CD14-positive monocyte (primary cell): ENCODE measurements around the gene ASB6. TPM values are rescaled to one million over a fixed set of nuclear protein-coding genes. Genes with fewer than 3 reads are reported as not detected.

Experiments used
- DNase-seq, 3 donors: peaks; one replicate each; pipeline ENCODE4 v3.0.0-alpha.2; 2011 to 2022
- H2AFZ ChIP-seq: 2 replicates; pipeline ENCODE4 v1.6.0; 2012; ENCODE audit warnings: mild to moderate bottlenecking, low read depth, low read length, inconsistent platforms; ENCODE audit not compliant: insufficient read depth, poor library complexity, severe bottlenecking
- H3K27ac ChIP-seq, 2 donors: 1 replicate in 1 of 2; 2 replicates in 1 of 2; pipeline ENCODE4 v1.5.1; 2012 to 2013; ENCODE audit warnings: low read length in 2 of 2, control low read depth in 1 of 2, inconsistent platforms in 1 of 2, low read depth in 1 of 2, mild to moderate bottlenecking in 1 of 2
- H3K27me3 ChIP-seq, 2 donors: one replicate each; pipeline versions ENCODE4 v1.6.0 to v1.6.1; 2011 to 2013; ENCODE audit warnings: low read length in 2 of 2; ENCODE audit not compliant: control insufficient read depth in 2 of 2, insufficient read depth in 2 of 2
- H3K36me3 ChIP-seq, 2 donors: replicated peaks in 1 of 2; 1 replicate in 1 of 2; 2 replicates in 1 of 2; pipeline versions ENCODE4 v1.5.1 to v1.6.1; 2012 to 2013; ENCODE audit warnings: low read length in 2 of 2, control low read depth in 1 of 2, inconsistent platforms in 1 of 2, mild to moderate bottlenecking in 1 of 2; ENCODE audit not compliant: insufficient read depth in 2 of 2, control insufficient read depth in 1 of 2
- H3K4me1 ChIP-seq, 2 donors: 1 replicate in 1 of 2; 2 replicates in 1 of 2; pipeline versions ENCODE4 v1.5.1 to v1.6.1; 2012 to 2013; ENCODE audit warnings: low read length in 2 of 2, control low read depth in 1 of 2, inconsistent platforms in 1 of 2, mild to moderate bottlenecking in 1 of 2, moderate library complexity in 1 of 2; ENCODE audit not compliant: insufficient read depth in 2 of 2, control insufficient read depth in 1 of 2
- H3K4me2 ChIP-seq: replicated peaks from 2 replicates; pipeline ENCODE3; 2012; ENCODE audit warnings: low read length, moderate library complexity, mild to moderate bottlenecking; ENCODE audit not compliant: poor library complexity, severe bottlenecking; ENCODE audit errors: extremely low read depth
- H3K4me3 ChIP-seq, 3 experiments: fragments of 200-600 bp in 1 of 3; sonication (generic) in 1 of 3; replicated peaks in 1 of 3; 1 replicate in 2 of 3; 2 replicates in 1 of 3; pipeline ENCODE4 v1.5.1; 2011 to 2013; ENCODE audit warnings: low read length in 3 of 3, mild to moderate bottlenecking in 3 of 3, control low read depth in 2 of 3, low read depth in 2 of 3, inconsistent platforms in 1 of 3, moderate library complexity in 1 of 3
- H3K79me2 ChIP-seq: 2 replicates; pipeline ENCODE4 v1.6.0; 2012; ENCODE audit warnings: mild to moderate bottlenecking, control low read depth, inconsistent platforms, low read length, moderate library complexity; ENCODE audit not compliant: insufficient read depth
- H3K9ac ChIP-seq: 2 replicates; pipeline ENCODE4 v1.6.0; 2017; ENCODE audit warnings: low read length, mild to moderate bottlenecking; ENCODE audit not compliant: insufficient read depth, poor library complexity, severe bottlenecking
- H3K9me3 ChIP-seq, 2 donors: replicated peaks in 1 of 2; 1 replicate in 1 of 2; 2 replicates in 1 of 2; pipeline versions ENCODE4 v1.5.1 to v1.6.1; 2012 to 2013; ENCODE audit warnings: low read length in 2 of 2, control low read depth in 1 of 2; ENCODE audit not compliant: control insufficient read depth in 1 of 2, insufficient read depth in 1 of 2
- H4K20me1 ChIP-seq: 2 replicates; pipeline ENCODE4 v1.6.0; 2012; ENCODE audit warnings: mild to moderate bottlenecking, low read length, control low read depth, moderate library complexity; ENCODE audit not compliant: insufficient read depth
- H3K27ac Mint-ChIP-seq, 7 donors: one replicate each; pipeline ENCODE4 v1.8.0; 2020; ENCODE audit warnings: mild to moderate bottlenecking in 7 of 7, mixed read lengths in 7 of 7, moderate library complexity in 6 of 7, inconsistent platforms in 2 of 7
- H3K27me3 Mint-ChIP-seq, 3 donors: one replicate each; pipeline ENCODE4 v1.8.0; 2021 to 2022; ENCODE audit warnings: low read depth in 3 of 3, mild to moderate bottlenecking in 3 of 3, mixed read lengths in 3 of 3, moderate library complexity in 3 of 3, inconsistent platforms in 1 of 3
- H3K36me3 Mint-ChIP-seq, 2 donors: one replicate each; pipeline ENCODE4 v1.8.0; 2020; ENCODE audit warnings: mixed read lengths in 2 of 2, inconsistent platforms in 1 of 2, mild to moderate bottlenecking in 1 of 2
- H3K4me1 Mint-ChIP-seq: one replicate; pipeline ENCODE4 v1.8.0; 2020; ENCODE audit warnings: mild to moderate bottlenecking, mixed read lengths
- H3K4me3 Mint-ChIP-seq, 2 donors: one replicate each; pipeline ENCODE4 v1.8.0; 2020; ENCODE audit warnings: mild to moderate bottlenecking in 2 of 2, mixed read lengths in 2 of 2, moderate library complexity in 1 of 2
- H3K9me3 Mint-ChIP-seq, 7 donors: one replicate each; pipeline ENCODE4 v1.8.0; 2020 to 2022; ENCODE audit warnings: mixed read lengths in 7 of 7, mild to moderate bottlenecking in 6 of 7, moderate library complexity in 6 of 7, inconsistent platforms in 2 of 7
- WGBS: methylation state at CpG from one replicate; pipeline ENCODE4 v1.1.5; 2013; ENCODE audit warnings: missing lambda C conversion rate; ENCODE audit not compliant: insufficient coverage; 5-methylcytosine and 5-hydroxymethylcytosine counted together
- intact Hi-C, 2 donors: fragments of 100-400 bp; cut with micrococcal nuclease; formaldehyde crosslinking; loops; one replicate each; pipeline versions ENCODE4 v1.15.0 to v1.15.1; 2023
- polyA plus RNA-seq, 3 donors: library from polyadenylated mRNA; depleted of rRNA in 1 of 3; unstranded in 2 of 3; stranded (reverse) in 1 of 3; fragments of 300-500 nt in 2 of 3; fragments of >200 nt in 1 of 3; fragmentation: Illumina TruSeq in 2 of 3; gene quantifications; 1 replicate in 2 of 3; 2 replicates in 1 of 3; pipeline ENCODE4 v1.2.3, GENCODE V29; 2012 to 2021
- TF ChIP-seq, protein P1 (sequence below): fragments of 200-600 bp; IDR thresholded peaks from one replicate; pipeline ENCODE4 v1.8.0; 2022; ENCODE audit warnings: antibody characterized with exemption, mild to moderate bottlenecking

ASB6 gene
- polyA plus RNA-seq, 3 donors: 8.1 to 21.1 (median 10.1) TPM

DNA sequence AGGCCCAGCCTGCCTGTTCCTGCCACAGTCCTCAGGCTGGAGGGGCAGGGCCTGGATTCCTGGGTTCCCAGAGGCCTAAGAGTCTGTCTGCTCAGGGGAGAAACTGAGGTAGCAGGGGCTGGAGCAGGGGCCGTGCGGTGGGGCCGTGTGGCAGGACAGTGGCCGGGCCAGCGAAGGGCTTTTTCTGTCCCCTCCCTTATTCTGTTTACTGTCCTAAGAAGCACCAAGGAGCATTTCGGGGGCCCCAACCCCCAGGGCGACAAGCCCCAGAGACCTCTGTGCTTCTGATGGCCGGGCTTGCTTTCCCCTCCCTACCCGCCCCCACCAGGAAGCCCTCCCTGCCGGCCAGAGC, 6.8 kb upstream of the ASB6 start:
- DNase-seq: no peak
- H3K4me3 Mint-ChIP-seq: no peak overlapping the region
- Histone ChIP-seq H3K27ac (no peak overlapping the region), H3K79me2 (no peaks in the 10 kb centered on the region), H3K9ac (no peak overlapping the region), H3K4me3 (no peak overlapping the region), H3K9me3 (no peaks in the 10 kb centered on the region), H3K4me1 (no peaks in the 10 kb centered on the region), H3K36me3 (no peaks in the 10 kb centered on the region), H3K27me3 (no peaks in the 10 kb centered on the region), H2AFZ (no peak overlapping the region), H3K4me2 (no peak overlapping the region), H4K20me1 (no peaks in the 10 kb centered on the region)
- peaks cover 0 to 5% (median 4%) of the 10 kb centered on the region in 7 donors for H3K9me3 Mint-ChIP-seq
- TF ChIP-seq, protein P1, sequence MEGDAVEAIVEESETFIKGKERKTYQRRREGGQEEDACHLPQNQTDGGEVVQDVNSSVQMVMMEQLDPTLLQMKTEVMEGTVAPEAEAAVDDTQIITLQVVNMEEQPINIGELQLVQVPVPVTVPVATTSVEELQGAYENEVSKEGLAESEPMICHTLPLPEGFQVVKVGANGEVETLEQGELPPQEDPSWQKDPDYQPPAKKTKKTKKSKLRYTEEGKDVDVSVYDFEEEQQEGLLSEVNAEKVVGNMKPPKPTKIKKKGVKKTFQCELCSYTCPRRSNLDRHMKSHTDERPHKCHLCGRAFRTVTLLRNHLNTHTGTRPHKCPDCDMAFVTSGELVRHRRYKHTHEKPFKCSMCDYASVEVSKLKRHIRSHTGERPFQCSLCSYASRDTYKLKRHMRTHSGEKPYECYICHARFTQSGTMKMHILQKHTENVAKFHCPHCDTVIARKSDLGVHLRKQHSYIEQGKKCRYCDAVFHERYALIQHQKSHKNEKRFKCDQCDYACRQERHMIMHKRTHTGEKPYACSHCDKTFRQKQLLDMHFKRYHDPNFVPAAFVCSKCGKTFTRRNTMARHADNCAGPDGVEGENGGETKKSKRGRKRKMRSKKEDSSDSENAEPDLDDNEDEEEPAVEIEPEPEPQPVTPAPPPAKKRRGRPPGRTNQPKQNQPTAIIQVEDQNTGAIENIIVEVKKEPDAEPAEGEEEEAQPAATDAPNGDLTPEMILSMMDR: no peak
- peaks cover 2 to 16% (median 13%) of the 10 kb centered on the region in 3 donors for H3K27me3 Mint-ChIP-seq
- no peaks in the 10 kb centered on the region for H3K36me3 Mint-ChIP-seq
- intact Hi-C loops: no loop called here
- no peaks in the 10 kb centered on the region for H3K4me1 Mint-ChIP-seq
- H3K27ac Mint-ChIP-seq: no peak overlapping the region
- 93% methylated on average over 6 of the region's 10 CpGs for WGBS

DNA sequence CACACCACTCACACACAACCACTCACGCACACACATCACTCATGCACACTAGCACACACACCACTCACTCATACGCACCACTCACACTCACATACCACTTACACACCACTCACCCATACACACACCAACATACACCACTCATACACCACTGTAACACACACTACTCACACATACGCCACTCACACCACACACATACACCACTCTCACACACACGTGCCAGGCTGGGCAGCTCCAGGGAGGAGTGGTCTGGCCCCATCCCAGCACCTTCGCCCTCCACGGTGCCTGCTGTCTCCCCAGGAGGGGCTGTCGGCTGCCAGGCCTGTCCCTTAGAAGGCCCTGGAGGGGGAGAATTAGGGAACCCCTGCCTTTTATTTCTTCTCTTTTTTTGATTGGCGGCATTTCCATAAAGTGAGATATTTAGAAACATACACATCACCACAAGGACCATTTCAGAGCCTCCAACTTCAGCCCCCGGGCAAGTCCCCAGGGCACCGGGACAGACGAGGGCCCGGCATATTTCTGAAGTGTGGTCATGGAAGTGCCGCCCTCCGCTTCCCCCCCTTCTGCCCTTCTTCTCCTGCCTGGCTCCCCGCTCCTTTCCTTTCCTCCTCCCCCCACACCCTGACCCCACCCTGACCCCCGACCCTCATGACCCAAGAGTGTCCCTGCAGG, 6.3 kb upstream of the ASB6 start:
- no peaks in the 10 kb centered on the region for H3K27me3 ChIP-seq
- WGBS: 100% methylated on average over 4 of the region's 16 CpGs
- H3K27me3 Mint-ChIP-seq: peaks cover 2 to 15% (median 9%) of the 10 kb centered on the region in 3 donors
- H3K4me1 ChIP-seq: no peaks in the 10 kb centered on the region
- H3K36me3 ChIP-seq: no peaks in the 10 kb centered on the region
- intact Hi-C loops: no loop called here
- H3K9ac ChIP-seq: no peak overlapping the region
- H3K27ac ChIP-seq: no peak overlapping the region
- H3K27ac Mint-ChIP-seq: peak overlapping the region in 1 of 7 donors; percentile 69
- no peaks in the 10 kb centered on the region for H4K20me1 ChIP-seq
- H3K9me3 ChIP-seq: no peaks in the 10 kb centered on the region
- TF ChIP-seq, protein P1: no peak
- no peak overlapping the region for H2AFZ ChIP-seq
- no peak overlapping the region for H3K4me3 Mint-ChIP-seq
- no peak for DNase-seq
- H3K4me3 ChIP-seq: no peak overlapping the region
- H3K9me3 Mint-ChIP-seq: peaks cover 0 to 5% (median 4%) of the 10 kb centered on the region in 7 donors
- H3K4me2 ChIP-seq: no peak overlapping the region
- no peaks in the 10 kb centered on the region for H3K4me1 Mint-ChIP-seq
- H3K36me3 Mint-ChIP-seq: no peaks in the 10 kb centered on the region
- no peaks in the 10 kb centered on the region for H3K79me2 ChIP-seq
